Caco-2 (cell line): Measurements from ENCODE around the gene CCDC188. TPM values are rescaled to one million over a fixed set of nuclear protein-coding genes. Genes with fewer than 3 reads are reported as not detected.

ENCODE experiments used
- BruUV-seq: library from RNA; stranded (reverse); fragments of 400-500 nt; replicated peaks from 2 replicates; lab custom pipeline; 2021; lab: Mats Ljungman, UMichigan
- CTCF ChIA-PET: fragments of 300-600 bp; sonication (Branson Sonifier 250); formaldehyde crosslinking; loops from one replicate; lab custom pipeline; 2022; ENCODE audit warnings: antibody characterized with exemption; lab: Charles Lee
- POLR2A ChIA-PET: fragments of 300-600 bp; sonication (Branson Sonifier 250); formaldehyde crosslinking; loops from one replicate; lab custom pipeline; 2022; ENCODE audit warnings: antibody characterized with exemption; lab: Charles Lee
- DNase-seq, 2 experiments: peaks; one replicate each; pipeline versions ENCODE4 v3.0.0 to v3.0.0-alpha.2; 2020 to 2022
- H3K27me3 ChIP-seq: replicated peaks from 2 replicates; pipeline ENCODE4 v1.6.0; 2011; ENCODE audit warnings: low read length; ENCODE audit not compliant: control insufficient read depth, insufficient read depth
- H3K36me3 ChIP-seq: 2 replicates; pipeline ENCODE4 v1.5.1; 2011; ENCODE audit warnings: low read length; ENCODE audit not compliant: control insufficient read depth, insufficient read depth
- H3K4me1 ChIP-seq: fragments of 250-450 bp; sonication (Bioruptor Pico); 2 replicates; pipeline ENCODE4 v1.5.1; 2020; ENCODE audit warnings: mild to moderate bottlenecking
- H3K4me3 ChIP-seq: 2 replicates; pipeline ENCODE4 v1.5.1; 2011; ENCODE audit warnings: low read depth, mild to moderate bottlenecking, control low read depth, low read length
- H3K9me3 ChIP-seq: fragments of 250-450 bp; sonication (Bioruptor Pico); 2 replicates; pipeline ENCODE4 v1.5.1; 2020; ENCODE audit warnings: mild to moderate bottlenecking, moderate library complexity
- H3K27ac Mint-ChIP-seq: one replicate; pipeline ENCODE4 v1.8.0; 2022; ENCODE audit warnings: mixed read lengths; ENCODE audit not compliant: unreplicated experiment
- H3K27me3 Mint-ChIP-seq: one replicate; pipeline ENCODE4 v1.8.0; 2022; ENCODE audit warnings: mixed read lengths; ENCODE audit not compliant: insufficient read depth, unreplicated experiment
- H3K36me3 Mint-ChIP-seq: one replicate; pipeline ENCODE4 v1.8.0; 2022; ENCODE audit warnings: mild to moderate bottlenecking, mixed read lengths; ENCODE audit not compliant: insufficient read depth, unreplicated experiment
- H3K4me1 Mint-ChIP-seq: one replicate; pipeline ENCODE4 v1.8.0; 2022; ENCODE audit warnings: low read depth, mixed read lengths; ENCODE audit not compliant: unreplicated experiment
- H3K4me3 Mint-ChIP-seq: one replicate; pipeline ENCODE4 v1.8.0; 2022; ENCODE audit warnings: mild to moderate bottlenecking, moderate library complexity, mixed read lengths; ENCODE audit not compliant: unreplicated experiment
- H3K9me3 Mint-ChIP-seq: one replicate; pipeline ENCODE4 v1.8.0; 2022; ENCODE audit warnings: mixed read lengths; ENCODE audit not compliant: unreplicated experiment
- intact Hi-C: fragments of 100-400 bp; cut with micrococcal nuclease; formaldehyde crosslinking; loops from one replicate; pipeline ENCODE4 v1.10.0; 2022; ENCODE audit not compliant: unreplicated experiment
- total RNA-seq: library from RNA; stranded (reverse); gene quantifications from 2 replicates; pipeline ENCODE4 v1.2.3, GENCODE V29; 2022
- TF ChIP-seq, protein P1 (sequence below), 2 experiments: fragments of 200-600 bp in 1 of 2; IDR thresholded peaks; 1 replicate in 1 of 2; 2 replicates in 1 of 2; pipeline versions ENCODE4 v1.5.1 to v1.8.0; 2011 to 2022; ENCODE audit warnings: antibody characterized with exemption in 1 of 2, control low read depth in 1 of 2, inconsistent platforms in 1 of 2, low read depth in 1 of 2, low read length in 1 of 2, mild to moderate bottlenecking in 1 of 2, moderate library complexity in 1 of 2; ENCODE audit not compliant: insufficient read depth in 1 of 2, severe bottlenecking in 1 of 2, unreplicated experiment in 1 of 2

The CCDC188 gene
- total RNA-seq, 1 experiment from 2014 or later, result not detected

- BruUV-seq, result no TSS peak
- CTCF ChIA-PET, result interaction anchor here (1.1 kb wide), 1 partner anchor 171 kb away, joined by 3 read pairs; no protein-coding TSS in a partner anchor
- H3K4me1 Mint-ChIP-seq, result no peaks in the 10 kb centered on the region
- Histone ChIP-seq H3K36me3 (peaks cover 2% of the 10 kb centered on the region), H3K4me1 (peaks cover 7% of the 10 kb centered on the region), H3K4me3 (no peak overlapping the region), H3K9me3 (no peaks in the 10 kb centered on the region), H3K27me3 (no peaks in the 10 kb centered on the region)
- intact Hi-C loops, result no loop called here
- no peaks in the 10 kb centered on the region for H3K27me3 Mint-ChIP-seq
- POLR2A ChIA-PET, result no interaction called here
- TF ChIP-seq, protein P1, sequence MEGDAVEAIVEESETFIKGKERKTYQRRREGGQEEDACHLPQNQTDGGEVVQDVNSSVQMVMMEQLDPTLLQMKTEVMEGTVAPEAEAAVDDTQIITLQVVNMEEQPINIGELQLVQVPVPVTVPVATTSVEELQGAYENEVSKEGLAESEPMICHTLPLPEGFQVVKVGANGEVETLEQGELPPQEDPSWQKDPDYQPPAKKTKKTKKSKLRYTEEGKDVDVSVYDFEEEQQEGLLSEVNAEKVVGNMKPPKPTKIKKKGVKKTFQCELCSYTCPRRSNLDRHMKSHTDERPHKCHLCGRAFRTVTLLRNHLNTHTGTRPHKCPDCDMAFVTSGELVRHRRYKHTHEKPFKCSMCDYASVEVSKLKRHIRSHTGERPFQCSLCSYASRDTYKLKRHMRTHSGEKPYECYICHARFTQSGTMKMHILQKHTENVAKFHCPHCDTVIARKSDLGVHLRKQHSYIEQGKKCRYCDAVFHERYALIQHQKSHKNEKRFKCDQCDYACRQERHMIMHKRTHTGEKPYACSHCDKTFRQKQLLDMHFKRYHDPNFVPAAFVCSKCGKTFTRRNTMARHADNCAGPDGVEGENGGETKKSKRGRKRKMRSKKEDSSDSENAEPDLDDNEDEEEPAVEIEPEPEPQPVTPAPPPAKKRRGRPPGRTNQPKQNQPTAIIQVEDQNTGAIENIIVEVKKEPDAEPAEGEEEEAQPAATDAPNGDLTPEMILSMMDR (IDR thresholded peaks at IDR 0.05; ENCODE audit: insufficient read depth in 1 of 2, low read depth in 1 of 2, low read length in 1 of 2, severe bottlenecking in 1 of 2, unreplicated experiment in 1 of 2), result no peak
- peaks cover 94% of the 10 kb centered on the region for H3K36me3 Mint-ChIP-seq
- no peak overlapping the region for H3K4me3 Mint-ChIP-seq
- no peak for DNase-seq
- H3K27ac Mint-ChIP-seq, result no peak overlapping the region
- H3K9me3 Mint-ChIP-seq, result no peaks in the 10 kb centered on the region
These were observed 26.6 kb downstream of the CCDC188 start for GRCh38 chr22:20124083-20124787.

DNA sequence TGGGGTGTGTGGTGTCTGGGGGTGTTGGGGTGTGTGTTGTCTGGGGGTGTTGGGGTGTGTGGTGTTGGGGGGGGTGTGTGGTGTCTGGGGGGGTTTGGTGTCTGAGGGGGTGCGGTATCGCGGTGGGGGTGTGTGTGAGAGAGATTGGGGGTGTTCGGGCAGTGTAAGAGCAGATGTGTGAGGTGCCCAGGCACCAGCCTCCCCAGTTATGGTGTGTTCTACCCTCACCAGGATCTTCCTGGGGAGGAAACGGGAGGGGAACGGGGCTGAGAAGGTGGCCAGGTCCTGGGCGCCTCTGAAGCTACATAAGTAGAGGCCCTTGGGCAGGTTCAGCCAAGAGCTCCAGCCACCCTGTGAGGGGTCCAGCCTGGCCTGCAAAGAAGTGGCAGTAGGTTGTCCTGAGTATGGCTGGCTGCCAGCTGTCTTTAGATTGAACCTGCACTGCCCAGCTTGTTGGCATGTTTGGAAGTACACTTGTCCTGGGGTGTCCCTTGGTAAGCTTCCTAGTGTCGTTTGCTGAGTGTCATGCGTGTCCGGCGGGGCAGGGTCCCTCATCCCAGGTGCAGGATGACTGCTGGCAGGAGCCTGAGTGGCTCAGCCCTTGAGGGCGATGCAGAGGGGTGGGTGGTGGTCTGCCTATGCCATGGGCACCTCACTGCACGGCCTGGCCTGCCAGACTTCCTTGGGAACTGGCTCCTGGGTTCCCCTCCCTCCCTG lies 27.3 kb downstream of the CCDC188 start:
- intact Hi-C loops, result no loop called here
- Mint-ChIP-seq H3K27me3 (no peaks in the 10 kb centered on the region), H3K4me1 (no peaks in the 10 kb centered on the region), H3K36me3 (peaks cover 93% of the 10 kb centered on the region), H3K9me3 (no peaks in the 10 kb centered on the region), H3K4me3 (no peak overlapping the region), H3K27ac (no peak overlapping the region)
- CTCF ChIA-PET, result no interaction called here
- Histone ChIP-seq H3K36me3 (peaks cover 4% of the 10 kb centered on the region; the same call in 1 of the 2 replicates), H3K9me3 (no peaks in the 10 kb centered on the region), H3K27me3 (no peaks in the 10 kb centered on the region), H3K4me1 (peaks cover 14% of the 10 kb centered on the region), H3K4me3 (no peak overlapping the region)
- POLR2A ChIA-PET, result no interaction called here
- no peak for DNase-seq
- TF ChIP-seq, protein P1 (IDR thresholded peaks at IDR 0.05; ENCODE audit: insufficient read depth in 1 of 2, low read depth in 1 of 2, low read length in 1 of 2, severe bottlenecking in 1 of 2, unreplicated experiment in 1 of 2), result no peak
- BruUV-seq, result no TSS peak

DNA sequence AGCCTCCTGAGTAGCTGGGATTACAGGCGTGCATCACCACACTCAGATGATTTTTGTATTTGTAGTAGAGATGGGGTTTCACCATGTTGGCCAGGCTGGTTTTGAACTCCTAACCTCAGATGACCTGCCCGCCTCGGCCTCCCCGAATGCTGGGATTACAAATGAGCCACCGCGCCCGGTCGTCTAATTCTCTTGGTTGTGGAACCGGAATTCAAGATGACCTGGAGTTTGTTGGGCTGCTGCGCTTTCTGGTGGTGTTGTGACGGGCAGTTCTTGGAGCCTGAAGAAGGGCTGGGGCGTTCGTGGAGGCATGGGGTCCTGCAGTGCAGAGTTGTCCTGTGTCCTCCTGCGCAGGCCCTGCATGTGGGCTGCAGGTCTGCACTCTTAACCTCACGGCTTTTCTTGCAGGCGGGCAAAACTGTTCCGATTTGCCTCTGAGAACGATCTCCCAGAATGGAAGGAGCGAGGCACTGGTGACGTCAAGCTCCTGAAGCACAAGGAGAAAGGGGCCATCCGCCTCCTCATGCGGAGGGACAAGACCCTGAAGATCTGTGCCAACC lies 28.9 kb downstream of the CCDC188 start:
- Mint-ChIP-seq H3K4me3 (no peak overlapping the region), H3K27me3 (no peaks in the 10 kb centered on the region), H3K27ac (no peak overlapping the region), H3K4me1 (no peaks in the 10 kb centered on the region), H3K36me3 (peaks cover 84% of the 10 kb centered on the region), H3K9me3 (no peaks in the 10 kb centered on the region)
- Histone ChIP-seq H3K4me3 (no peak overlapping the region), H3K4me1 (peaks cover 16% of the 10 kb centered on the region), H3K27me3 (no peaks in the 10 kb centered on the region), H3K9me3 (no peaks in the 10 kb centered on the region; the same call in 1 of the 2 replicates), H3K36me3 (peaks cover 4% of the 10 kb centered on the region; the same call in 1 of the 2 replicates)
- CTCF ChIA-PET, result no interaction called here
- POLR2A ChIA-PET, result no interaction called here
- TF ChIP-seq, protein P1 (IDR thresholded peaks at IDR 0.05; ENCODE audit: insufficient read depth in 1 of 2, low read depth in 1 of 2, low read length in 1 of 2, severe bottlenecking in 1 of 2, unreplicated experiment in 1 of 2), result no peak
- BruUV-seq, result no TSS peak
- DNase-seq, result no peak
- intact Hi-C loops, result no loop called here
